ENCODE data around the gene ITPK1.
"Not testable (repeated sequence)": the region's sequence is repeated elsewhere in the genome, so short reads cannot be mapped to it uniquely, and the experiment has no call there.

Gene ITPK1

DNA sequence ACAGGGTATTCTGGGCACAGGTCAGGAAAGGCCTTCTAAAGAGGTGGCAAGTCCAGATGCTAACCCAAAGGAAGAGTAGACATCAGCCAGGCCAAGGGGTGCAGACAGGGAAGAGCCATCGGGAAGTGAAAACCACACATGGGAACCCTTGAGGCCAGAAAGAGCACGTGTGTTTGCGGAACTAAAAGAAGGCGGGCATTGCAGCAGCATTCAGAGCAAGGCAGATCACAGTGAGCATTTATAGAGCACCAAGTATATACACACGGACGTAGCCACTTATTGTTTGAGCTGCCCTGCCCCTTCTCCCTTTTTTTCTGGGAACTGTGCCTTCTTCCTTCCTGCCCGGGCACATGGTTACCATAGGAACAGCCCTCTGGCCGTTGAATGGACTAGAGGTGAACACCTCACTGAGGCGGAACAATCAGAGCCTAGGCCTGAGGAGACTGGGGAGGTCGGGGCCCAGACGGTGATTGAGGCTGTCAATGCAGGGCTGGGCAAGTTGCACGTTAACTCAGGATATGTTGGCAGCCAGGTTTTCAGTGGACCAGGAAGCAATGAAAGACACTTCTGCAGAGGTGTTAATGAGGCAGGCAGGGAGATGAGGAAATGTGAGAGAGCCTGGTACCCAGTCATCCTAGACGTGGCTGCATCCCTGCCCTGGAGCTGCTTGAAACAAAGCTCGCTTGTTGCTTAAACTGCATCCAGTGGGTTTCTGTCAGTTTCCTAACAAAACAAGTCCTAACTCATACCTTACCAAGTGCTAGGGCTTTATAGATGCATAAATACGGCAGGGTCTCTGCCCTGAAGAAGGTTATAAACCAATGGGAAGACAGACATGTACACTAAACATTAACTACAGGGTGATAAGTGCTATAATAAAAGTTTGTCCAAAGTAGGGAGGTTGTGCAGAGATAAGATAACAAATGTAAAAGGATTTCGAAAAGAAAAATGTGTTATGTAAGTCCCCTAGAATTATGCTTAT is 34.8 kb upstream of the ITPK1 start:
- no peak overlapping the region for H3K9ac ChIP-seq (ENCODE audit: low read length in 2 of 2)
- no peak overlapping the region for H3K4me3 ChIP-seq (ENCODE audit: low read length in 2 of 2)
- peaks cover 0 to 2% of the 10 kb centered on the region in 2 donors for H3K27me3 ChIP-seq (ENCODE audit: control insufficient read depth in 1 of 2, insufficient read depth in 2 of 2, low read length in 2 of 2)
- H3K9me3 ChIP-seq (ENCODE audit: control insufficient read depth in 2 of 2, low read length in 2 of 2) = no peaks in the 10 kb centered on the region
- no peaks in the 10 kb centered on the region for H3K36me3 ChIP-seq (ENCODE audit: control insufficient read depth in 2 of 2, insufficient read depth in 2 of 2, low read length in 2 of 2)
- no peak overlapping the region for H3K27ac ChIP-seq (ENCODE audit: low read length)
- no peaks in the 10 kb centered on the region for H3K4me1 ChIP-seq (ENCODE audit: control insufficient read depth, insufficient read depth, low read length)

DNA sequence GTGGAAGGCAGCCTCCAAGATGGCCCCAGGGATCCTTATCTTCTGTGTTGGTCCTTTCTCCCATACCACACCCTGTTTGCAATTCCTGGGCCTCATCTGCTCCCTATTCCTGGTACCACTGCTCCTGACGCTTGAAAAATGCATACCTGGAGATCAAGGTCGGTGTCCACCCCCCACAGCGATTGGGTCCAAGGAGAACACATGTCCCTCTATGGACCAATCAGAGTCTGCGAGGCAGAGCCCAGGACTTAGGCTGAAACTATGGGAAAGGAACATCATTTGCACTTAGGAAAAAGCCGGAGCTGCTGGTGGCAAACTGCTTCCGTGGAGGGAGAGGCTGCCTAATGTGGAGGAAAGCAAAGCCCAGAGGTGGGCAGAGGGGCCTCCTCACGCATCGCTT is 33.3 kb upstream of the ITPK1 start:
- Histone ChIP-seq H3K36me3 (ENCODE audit: control insufficient read depth in 2 of 2, insufficient read depth in 2 of 2, low read length in 2 of 2) (no peaks in the 10 kb centered on the region), H3K9ac (ENCODE audit: low read length in 2 of 2) (no peak overlapping the region), H3K4me3 (ENCODE audit: low read length in 2 of 2) (no peak overlapping the region), H3K4me1 (ENCODE audit: control insufficient read depth, insufficient read depth, low read length) (no peaks in the 10 kb centered on the region), H3K27ac (ENCODE audit: low read length) (no peak overlapping the region), H3K27me3 (ENCODE audit: control insufficient read depth in 1 of 2, insufficient read depth in 2 of 2, low read length in 2 of 2) (peaks cover 0 to 2% of the 10 kb centered on the region in 2 donors), H3K9me3 (ENCODE audit: control insufficient read depth in 2 of 2, low read length in 2 of 2) (no peaks in the 10 kb centered on the region)

GRCh38 chr14:93146119-93146518 is 30.4 kb upstream of the ITPK1 start:
- Histone ChIP-seq H3K9ac (ENCODE audit: low read length in 2 of 2) (no peak overlapping the region), H3K4me3 (ENCODE audit: low read length in 2 of 2) (no peak overlapping the region), H3K9me3 (ENCODE audit: control insufficient read depth in 2 of 2, low read length in 2 of 2) (no peaks in the 10 kb centered on the region), H3K4me1 (ENCODE audit: control insufficient read depth, insufficient read depth, low read length) (no peaks in the 10 kb centered on the region), H3K27ac (ENCODE audit: low read length) (no peak overlapping the region), H3K27me3 (ENCODE audit: control insufficient read depth in 1 of 2, insufficient read depth in 2 of 2, low read length in 2 of 2) (no peaks in the 10 kb centered on the region), H3K36me3 (ENCODE audit: control insufficient read depth in 2 of 2, insufficient read depth in 2 of 2, low read length in 2 of 2) (no peaks in the 10 kb centered on the region)

- Histone ChIP-seq H3K27me3 (ENCODE audit: control insufficient read depth in 1 of 2, insufficient read depth in 2 of 2, low read length in 2 of 2) (no peaks in the 10 kb centered on the region), H3K9ac (ENCODE audit: low read length in 2 of 2) (no peak overlapping the region), H3K36me3 (ENCODE audit: control insufficient read depth in 2 of 2, insufficient read depth in 2 of 2, low read length in 2 of 2) (no peaks in the 10 kb centered on the region), H3K4me3 (ENCODE audit: low read length in 2 of 2) (no peak overlapping the region), H3K27ac (ENCODE audit: low read length) (no peak overlapping the region), H3K4me1 (ENCODE audit: control insufficient read depth, insufficient read depth, low read length) (peaks cover 1% of the 10 kb centered on the region), H3K9me3 (ENCODE audit: control insufficient read depth in 2 of 2, low read length in 2 of 2) (no peaks in the 10 kb centered on the region)
These were observed 27.3 kb upstream of the ITPK1 start for GRCh38 chr14:93142854-93143652.

GRCh38 chr14:93137864-93138263 is 22.1 kb upstream of the ITPK1 start:
- no peak overlapping the region for H3K27ac ChIP-seq (ENCODE audit: low read length)
- H3K4me3 ChIP-seq (ENCODE audit: low read length in 2 of 2) = no peak overlapping the region
- no peaks in the 10 kb centered on the region for H3K27me3 ChIP-seq (ENCODE audit: control insufficient read depth in 1 of 2, insufficient read depth in 2 of 2, low read length in 2 of 2)
- H3K36me3 ChIP-seq (ENCODE audit: control insufficient read depth in 2 of 2, insufficient read depth in 2 of 2, low read length in 2 of 2) = no peaks in the 10 kb centered on the region
- no peaks in the 10 kb centered on the region for H3K9me3 ChIP-seq (ENCODE audit: control insufficient read depth in 2 of 2, low read length in 2 of 2)
- no peak overlapping the region for H3K9ac ChIP-seq (ENCODE audit: low read length in 2 of 2)
- H3K4me1 ChIP-seq (ENCODE audit: control insufficient read depth, insufficient read depth, low read length) = peaks cover 4% of the 10 kb centered on the region

- H3K36me3 ChIP-seq (ENCODE audit: control insufficient read depth in 2 of 2, insufficient read depth in 2 of 2, low read length in 2 of 2); H3K27me3 ChIP-seq (ENCODE audit: control insufficient read depth in 1 of 2, insufficient read depth in 2 of 2, low read length in 2 of 2); H3K4me3 ChIP-seq (ENCODE audit: low read length in 2 of 2); H3K9me3 ChIP-seq (ENCODE audit: control insufficient read depth in 2 of 2, low read length in 2 of 2); H3K9ac ChIP-seq (ENCODE audit: low read length in 2 of 2); H3K4me1 ChIP-seq (ENCODE audit: control insufficient read depth, insufficient read depth, low read length); H3K27ac ChIP-seq (ENCODE audit: low read length): not testable (repeated sequence)
These were observed 20.8 kb upstream of the ITPK1 start for GRCh38 chr14:93136508-93136907.

GRCh38 chr14:93136009-93136408 is 20.3 kb upstream of the ITPK1 start:
- no peaks in the 10 kb centered on the region for H3K27me3 ChIP-seq (ENCODE audit: control insufficient read depth in 1 of 2, insufficient read depth in 2 of 2, low read length in 2 of 2)
- no peak overlapping the region for H3K4me3 ChIP-seq (ENCODE audit: low read length in 2 of 2)
- no peaks in the 10 kb centered on the region for H3K9me3 ChIP-seq (ENCODE audit: control insufficient read depth in 2 of 2, low read length in 2 of 2)
- H3K9ac ChIP-seq (ENCODE audit: low read length in 2 of 2) = no peak overlapping the region
- peaks cover 4% of the 10 kb centered on the region for H3K4me1 ChIP-seq (ENCODE audit: control insufficient read depth, insufficient read depth, low read length)
- no peaks in the 10 kb centered on the region for H3K36me3 ChIP-seq (ENCODE audit: control insufficient read depth in 2 of 2, insufficient read depth in 2 of 2, low read length in 2 of 2)
- no peak overlapping the region for H3K27ac ChIP-seq (ENCODE audit: low read length)

DNA sequence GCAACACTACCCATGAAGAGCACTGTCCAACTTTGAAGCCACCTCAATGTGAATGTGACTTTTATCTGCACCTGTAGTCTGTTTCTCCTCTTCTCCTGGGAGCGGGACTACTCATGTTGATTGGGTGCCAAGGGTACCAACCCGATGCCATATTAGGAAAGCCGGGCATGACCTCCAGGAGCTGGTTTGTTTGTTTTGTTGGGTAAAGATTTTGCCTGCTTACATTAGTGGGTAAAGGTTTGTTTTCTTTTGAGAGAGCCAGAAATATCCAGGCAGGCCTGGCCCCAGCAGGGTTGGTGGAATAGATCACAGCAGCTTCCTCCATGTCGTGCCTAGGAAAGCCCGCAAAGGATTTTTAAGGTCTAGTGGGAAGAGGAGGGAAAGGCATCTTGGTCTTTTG is 19.7 kb upstream of the ITPK1 start:
- Histone ChIP-seq H3K36me3 (ENCODE audit: control insufficient read depth in 2 of 2, insufficient read depth in 2 of 2, low read length in 2 of 2) (no peaks in the 10 kb centered on the region), H3K4me1 (ENCODE audit: control insufficient read depth, insufficient read depth, low read length) (peaks cover 4% of the 10 kb centered on the region), H3K9me3 (ENCODE audit: control insufficient read depth in 2 of 2, low read length in 2 of 2) (no peaks in the 10 kb centered on the region), H3K4me3 (ENCODE audit: low read length in 2 of 2) (no peak overlapping the region), H3K9ac (ENCODE audit: low read length in 2 of 2) (no peak overlapping the region), H3K27me3 (ENCODE audit: control insufficient read depth in 1 of 2, insufficient read depth in 2 of 2, low read length in 2 of 2) (no peaks in the 10 kb centered on the region), H3K27ac (ENCODE audit: low read length) (no peak overlapping the region)

GRCh38 chr14:93133464-93133863 is 17.7 kb upstream of the ITPK1 start:
- Histone ChIP-seq H3K4me3 (ENCODE audit: low read length in 2 of 2) (no peak overlapping the region), H3K27me3 (ENCODE audit: control insufficient read depth in 1 of 2, insufficient read depth in 2 of 2, low read length in 2 of 2) (no peaks in the 10 kb centered on the region), H3K27ac (ENCODE audit: low read length) (no peak overlapping the region), H3K4me1 (ENCODE audit: control insufficient read depth, insufficient read depth, low read length) (peaks cover 4% of the 10 kb centered on the region), H3K9ac (ENCODE audit: low read length in 2 of 2) (no peak overlapping the region), H3K36me3 (ENCODE audit: control insufficient read depth in 2 of 2, insufficient read depth in 2 of 2, low read length in 2 of 2) (no peaks in the 10 kb centered on the region), H3K9me3 (ENCODE audit: control insufficient read depth in 2 of 2, low read length in 2 of 2) (no peaks in the 10 kb centered on the region)

- Histone ChIP-seq H3K27ac (ENCODE audit: low read length) (no peak overlapping the region), H3K27me3 (ENCODE audit: control insufficient read depth in 1 of 2, insufficient read depth in 2 of 2, low read length in 2 of 2) (no peaks in the 10 kb centered on the region), H3K9me3 (ENCODE audit: control insufficient read depth in 2 of 2, low read length in 2 of 2) (no peaks in the 10 kb centered on the region), H3K9ac (ENCODE audit: low read length in 2 of 2) (no peak overlapping the region), H3K4me1 (ENCODE audit: control insufficient read depth, insufficient read depth, low read length) (no peaks in the 10 kb centered on the region), H3K36me3 (ENCODE audit: control insufficient read depth in 2 of 2, insufficient read depth in 2 of 2, low read length in 2 of 2) (no peaks in the 10 kb centered on the region), H3K4me3 (ENCODE audit: low read length in 2 of 2) (no peak overlapping the region)
These were observed 16.8 kb upstream of the ITPK1 start for GRCh38 chr14:93132472-93133065.

Measured in stomach smooth muscle (tissue), 2 donors.